Endothelial cell of umbilical vein (primary cell): ENCODE results near the gene DAB1. TPM values are rescaled to one million over a fixed set of nuclear protein-coding genes. Genes with fewer than 3 reads are reported as not detected.

Experiments
- BruUV-seq: library from RNA; stranded (reverse); fragments of 400-500 nt; replicated peaks from 2 replicates; lab custom pipeline; 2021; lab: Mats Ljungman, UMichigan
- CTCF ChIA-PET: fragments of 300-600, 350-600 bp; sonication (Branson Sonifier 250); formaldehyde crosslinking; loops from one replicate; lab custom pipeline; 2021; ENCODE audit warnings: antibody characterized with exemption, inconsistent platforms; lab: Charles Lee
- POLR2A ChIA-PET: fragments of 300-600, 350-600 bp; sonication (Branson Sonifier 250); formaldehyde crosslinking; loops from one replicate; lab custom pipeline; 2021; ENCODE audit warnings: antibody characterized with exemption, inconsistent platforms; lab: Charles Lee
- DNase-seq: peaks from one replicate; pipeline ENCODE4 v3.0.0-alpha.2; 2011; ENCODE audit warnings: low read depth, low spot score
- FAIRE-seq: peaks from 2 replicates; lab custom pipeline; 2011; peaks lifted over from hg19 to GRCh38; lab: Jason Lieb, UNC
- H2AFZ ChIP-seq: 2 replicates; pipeline ENCODE4 v1.6.0; 2012; ENCODE audit warnings: low read depth, low read length, control low read depth, inconsistent platforms
- H3K27ac ChIP-seq: 2 replicates; pipeline ENCODE4 v1.5.1; 2011; ENCODE audit warnings: low read depth, mild to moderate bottlenecking, control low read depth, low read length, moderate library complexity; ENCODE audit not compliant: insufficient read depth
- H3K27me3 ChIP-seq, 2 experiments: 2 replicates each; pipeline versions ENCODE4 v1.6.0 to v1.6.1; 2011; ENCODE audit warnings: low read length in 2 of 2, mixed read lengths in 1 of 2; ENCODE audit not compliant: control insufficient read depth in 2 of 2, insufficient read depth in 2 of 2
- H3K36me3 ChIP-seq, 2 experiments: 2 replicates in 1 of 2; 3 replicates in 1 of 2; pipeline ENCODE4 v1.5.1; 2011; ENCODE audit warnings: low read length in 2 of 2, mild to moderate bottlenecking in 1 of 2, moderate library complexity in 1 of 2; ENCODE audit not compliant: control insufficient read depth in 2 of 2, insufficient read depth in 2 of 2; ENCODE audit errors: extremely low read depth in 1 of 2
- H3K4me1 ChIP-seq: 3 replicates; pipeline ENCODE4 v1.5.1; 2011; ENCODE audit warnings: mild to moderate bottlenecking, low read length; ENCODE audit not compliant: control insufficient read depth, insufficient read depth; ENCODE audit errors: extremely low read depth
- H3K4me2 ChIP-seq: 2 replicates; pipeline ENCODE4 v1.6.1; 2011; ENCODE audit warnings: low read length, control low read depth, mixed read lengths; ENCODE audit not compliant: insufficient read depth
- H3K4me3 ChIP-seq, 3 experiments: fragments of 200-600 bp in 1 of 3; sonication (generic), shearing (Covaris generic) in 1 of 3; replicated peaks in 1 of 3; 2 replicates each; pipeline ENCODE4 v1.5.1; 2011 to 2016; ENCODE audit warnings: control low read depth in 3 of 3, low read length in 3 of 3, mild to moderate bottlenecking in 2 of 3, inconsistent platforms in 1 of 3, low read depth in 1 of 3, moderate library complexity in 1 of 3; ENCODE audit not compliant: insufficient read depth in 1 of 3
- H3K79me2 ChIP-seq: 2 replicates; pipeline ENCODE4 v1.6.0; 2012; ENCODE audit warnings: low read length, inconsistent platforms; ENCODE audit not compliant: control insufficient read depth, insufficient read depth
- H3K9ac ChIP-seq: replicated peaks from 2 replicates; pipeline ENCODE3; 2011; ENCODE audit warnings: low read length, control low read depth; ENCODE audit not compliant: insufficient read depth; ENCODE audit errors: extremely low read depth
- H3K9me1 ChIP-seq: replicated peaks from 3 replicates; pipeline ENCODE4 v1.6.0; 2011; ENCODE audit warnings: mild to moderate bottlenecking, low read length; ENCODE audit not compliant: control insufficient read depth, insufficient read depth; ENCODE audit errors: extremely low read depth
- H3K9me3 ChIP-seq: replicated peaks from 2 replicates; pipeline ENCODE4 v1.5.1; 2012; ENCODE audit warnings: low read length, inconsistent platforms; ENCODE audit not compliant: control insufficient read depth, insufficient read depth
- H4K20me1 ChIP-seq: replicated peaks from 2 replicates; pipeline ENCODE3; 2011; ENCODE audit warnings: mild to moderate bottlenecking, low read length; ENCODE audit not compliant: control insufficient read depth, insufficient read depth; ENCODE audit errors: extremely low read depth
- EZH2 ChIP-seq: IDR thresholded peaks from 2 replicates; pipeline ENCODE4 v1.6.1; 2012; ENCODE audit warnings: borderline replicate concordance, low read depth, mild to moderate bottlenecking, moderate library complexity, low read length, inconsistent platforms; ENCODE audit not compliant: severe bottlenecking
- JUN ChIP-seq: IDR thresholded peaks from 2 replicates; pipeline ENCODE4 v1.6.1; 2011; ENCODE audit warnings: borderline replicate concordance, low read depth; ENCODE audit not compliant: insufficient read length, insufficient read depth
- MYC ChIP-seq: IDR thresholded peaks from one replicate; pipeline ENCODE4 v1.6.1; 2011; ENCODE audit warnings: mild to moderate bottlenecking, low read depth, low read length
- POLR2A ChIP-seq: IDR thresholded peaks from 2 replicates; pipeline ENCODE4 v1.6.1; 2012; ENCODE audit warnings: low read depth, mild to moderate bottlenecking, control low read depth, low read length
- dilution Hi-C: fragments of 300-500 bp; cut with MboI; formaldehyde crosslinking; loops from one replicate; pipeline ENCODE4 v1.15.0; 2019; ENCODE audit warnings: low sequenced_read_pairs; ENCODE audit not compliant: extremely low pct_ligation_motif_present
- intact Hi-C: fragments of 100-400 bp; cut with micrococcal nuclease; formaldehyde crosslinking; loops from one replicate; pipeline ENCODE4 v1.10.0; 2022
- polyA plus RNA-seq, 4 experiments: library from polyadenylated mRNA; depleted of rRNA in 3 of 4; stranded (reverse) in 3 of 4; unstranded in 1 of 4; fragments of >200 nt; gene quantifications; 2 replicates each; pipeline versions ENCODE4 v1.2.1 to v1.2.3, GENCODE V29; 2011 to 2012; ENCODE audit warnings: missing spikeins in 1 of 4
- total RNA-seq: library from RNA; stranded (reverse); gene quantifications from 2 replicates; pipeline ENCODE4 v1.2.3, GENCODE V29; 2021
- TF ChIP-seq, protein P1 (sequence below), 2 donors: IDR thresholded peaks; 1 replicate in 1 of 2; 2 replicates in 1 of 2; pipeline ENCODE4 v1.5.1; 2011; ENCODE audit warnings: low read length in 2 of 2, mild to moderate bottlenecking in 2 of 2, moderate library complexity in 2 of 2, control low read depth in 1 of 2, inconsistent platforms in 1 of 2, low read depth in 1 of 2; ENCODE audit not compliant: insufficient read depth in 1 of 2; ENCODE audit errors: extremely low read depth in 1 of 2

Gene DAB1
- total and polyA plus RNA-seq, 2 donors (not counting 3 experiments of a cell fraction or from before 2014, with no cell fraction given): not detected

DNA sequence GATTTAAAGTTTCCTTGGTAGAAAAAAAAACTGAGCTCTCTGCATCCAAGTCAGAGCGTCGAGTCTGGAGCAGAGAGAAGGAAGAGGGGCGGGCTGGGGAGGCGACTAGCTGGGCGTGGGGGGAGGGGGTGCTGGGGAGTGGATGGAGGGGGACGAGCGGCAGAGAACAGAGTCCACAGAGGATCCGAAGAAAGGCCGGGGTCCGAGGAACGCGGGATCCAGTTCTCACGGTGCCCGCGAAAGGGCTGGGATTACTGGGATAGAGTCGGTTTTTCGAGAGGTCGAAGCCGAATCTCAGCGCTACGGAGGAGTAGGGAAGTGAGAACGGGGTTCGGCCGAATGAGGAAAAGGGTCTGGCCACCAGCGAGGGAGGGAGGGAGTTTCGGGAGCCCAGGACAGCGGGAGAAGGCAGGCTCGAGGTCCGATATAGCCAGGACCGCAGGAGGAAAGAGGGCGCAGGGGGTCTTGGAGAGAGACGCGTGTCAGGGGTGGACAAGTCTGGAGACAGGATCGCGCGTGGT is 665 bp downstream of the DAB1 start:
- intact Hi-C loops: no loop called here

DNA sequence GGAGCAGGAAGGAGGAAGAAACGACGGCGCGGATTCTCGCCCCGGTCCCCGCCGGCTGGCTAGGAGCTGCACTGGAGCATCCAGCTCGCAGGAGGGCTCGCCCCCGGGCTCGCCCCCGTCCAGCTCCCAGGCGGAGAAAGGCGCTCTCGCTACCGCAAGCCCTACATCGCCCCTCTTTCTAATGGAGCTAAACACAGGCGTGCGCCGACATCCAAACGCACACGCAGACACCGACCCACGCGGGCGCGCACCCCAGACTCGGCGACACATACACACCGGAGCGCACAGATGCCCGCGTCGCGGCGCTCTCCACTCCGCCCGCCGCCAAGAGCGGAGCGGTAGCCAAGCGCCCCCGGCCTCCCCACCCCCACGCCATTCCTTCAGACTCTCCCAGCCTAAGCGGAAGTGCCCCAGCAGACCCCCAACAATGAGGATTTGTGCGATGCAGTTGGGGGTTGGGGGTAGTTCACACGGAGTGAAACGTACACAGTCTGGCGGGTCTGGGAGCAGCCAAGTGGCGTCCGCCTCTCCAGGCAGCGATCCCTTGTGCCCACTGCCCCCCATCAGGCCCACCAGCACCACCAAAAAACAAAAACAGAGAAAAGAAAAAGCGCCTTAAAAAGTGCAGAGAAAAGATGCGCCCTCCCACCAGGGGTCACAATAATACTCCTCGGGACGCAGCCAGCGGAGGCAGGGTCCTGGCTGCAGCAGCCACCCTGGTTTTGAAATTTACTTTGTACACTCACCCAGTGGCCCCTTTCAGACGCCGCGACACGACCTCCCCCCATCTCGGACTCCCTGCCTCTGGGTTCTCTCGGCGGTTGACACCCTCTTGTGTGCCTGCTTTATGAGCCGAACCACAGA is 1.4 kb downstream of the DAB1 start:
- Histone ChIP-seq H2AFZ (no peak overlapping the region), H3K9me3 (no peaks in the 10 kb centered on the region), H3K4me1 (no peaks in the 10 kb centered on the region), H3K4me2 (no peak overlapping the region), H3K79me2 (no peaks in the 10 kb centered on the region), H3K4me3 (no peak overlapping the region), H3K27ac (no peak overlapping the region), H3K36me3 (no peaks in the 10 kb centered on the region), H4K20me1 (no peaks in the 10 kb centered on the region), H3K9ac (no peak overlapping the region), H3K9me1 (no peaks in the 10 kb centered on the region), H3K27me3 (peaks cover 38 to 43% of the 10 kb centered on the region in 2 experiments)
- no TSS peak for BruUV-seq
- intact Hi-C loops (no loop called here), dilution Hi-C loops (no loop called here)
- no peak for FAIRE-seq
- CTCF ChIA-PET: no interaction called here
- TF ChIP-seq, protein P1, sequence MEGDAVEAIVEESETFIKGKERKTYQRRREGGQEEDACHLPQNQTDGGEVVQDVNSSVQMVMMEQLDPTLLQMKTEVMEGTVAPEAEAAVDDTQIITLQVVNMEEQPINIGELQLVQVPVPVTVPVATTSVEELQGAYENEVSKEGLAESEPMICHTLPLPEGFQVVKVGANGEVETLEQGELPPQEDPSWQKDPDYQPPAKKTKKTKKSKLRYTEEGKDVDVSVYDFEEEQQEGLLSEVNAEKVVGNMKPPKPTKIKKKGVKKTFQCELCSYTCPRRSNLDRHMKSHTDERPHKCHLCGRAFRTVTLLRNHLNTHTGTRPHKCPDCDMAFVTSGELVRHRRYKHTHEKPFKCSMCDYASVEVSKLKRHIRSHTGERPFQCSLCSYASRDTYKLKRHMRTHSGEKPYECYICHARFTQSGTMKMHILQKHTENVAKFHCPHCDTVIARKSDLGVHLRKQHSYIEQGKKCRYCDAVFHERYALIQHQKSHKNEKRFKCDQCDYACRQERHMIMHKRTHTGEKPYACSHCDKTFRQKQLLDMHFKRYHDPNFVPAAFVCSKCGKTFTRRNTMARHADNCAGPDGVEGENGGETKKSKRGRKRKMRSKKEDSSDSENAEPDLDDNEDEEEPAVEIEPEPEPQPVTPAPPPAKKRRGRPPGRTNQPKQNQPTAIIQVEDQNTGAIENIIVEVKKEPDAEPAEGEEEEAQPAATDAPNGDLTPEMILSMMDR (IDR thresholded peaks at IDR 0.05; ENCODE audit: extremely low read depth in 1 of 2, insufficient read depth in 1 of 2, low read depth in 1 of 2, low read length in 2 of 2): no peak
- TF ChIP-seq MYC: no peak
- TF ChIP-seq JUN: no peak
- peak; percentile 27 for TF ChIP-seq EZH2
- POLR2A ChIA-PET: no interaction called here
- DNase-seq: no peak

More for the DNA sequence above, 665 bp downstream of the DAB1 start:
- H2AFZ ChIP-seq: no peak overlapping the region
- H3K9me3 ChIP-seq: no peaks in the 10 kb centered on the region
- no peaks in the 10 kb centered on the region for H3K36me3 ChIP-seq
- no peaks in the 10 kb centered on the region for H4K20me1 ChIP-seq
- H3K79me2 ChIP-seq: no peaks in the 10 kb centered on the region
- H3K9ac ChIP-seq: no peak overlapping the region
- ChIA-PET CTCF (no interaction called here), POLR2A (no interaction called here)
- dilution Hi-C loops: no loop called here
- H3K27ac ChIP-seq: no peak overlapping the region
- no peak for DNase-seq
- H3K4me3 ChIP-seq: no peak overlapping the region
- TF ChIP-seq POLR2A (no peak), EZH2 (peak; percentile 42)
- peaks cover 38 to 43% of the 10 kb centered on the region in 2 experiments for H3K27me3 ChIP-seq
- no peak overlapping the region for H3K4me2 ChIP-seq
- no peaks in the 10 kb centered on the region for H3K9me1 ChIP-seq
- no peaks in the 10 kb centered on the region for H3K4me1 ChIP-seq
- BruUV-seq: no TSS peak
- FAIRE-seq: no peak
